ENCODE measurements around the gene AVEN. TPM values are rescaled to one million over a fixed set of nuclear protein-coding genes. Genes with fewer than 3 reads are reported as not detected.

Gene AVEN
- total RNA-seq, 1 donor from 2014 or later: 17.3 TPM

GRCh38 chr15:33848011-33848410, 191.0 kb downstream of the AVEN start:
- intact Hi-C loops (cut with DNase I): no loop called here
- Histone ChIP-seq H3K27me3 (no peaks in the 10 kb centered on the region), H3K9me3 (no peaks in the 10 kb centered on the region), H3K4me3 (no peak overlapping the region), H3K27ac (no peak overlapping the region), H3K4me1 (no peaks in the 10 kb centered on the region), H3K36me3 (no peaks in the 10 kb centered on the region)
- DNase-seq (ENCODE audit: low spot score in 2 of 2): no peak
- no peak for TF ChIP-seq CTCF (IDR thresholded peaks at IDR 0.05)

- Histone ChIP-seq H3K4me1 (no peaks in the 10 kb centered on the region), H3K27me3 (no peaks in the 10 kb centered on the region), H3K9me3 (no peaks in the 10 kb centered on the region), H3K27ac (no peak overlapping the region), H3K36me3 (no peaks in the 10 kb centered on the region), H3K4me3 (no peak overlapping the region)
- no peak for TF ChIP-seq CTCF (IDR thresholded peaks at IDR 0.05)
- DNase-seq (ENCODE audit: low spot score in 2 of 2): no peak
- intact Hi-C loops (cut with DNase I): no loop called here
Observed at GRCh38 chr15:33846862-33847261, 192.1 kb downstream of the AVEN start.

- Histone ChIP-seq H3K4me3 (no peak overlapping the region), H3K27me3 (no peaks in the 10 kb centered on the region), H3K36me3 (no peaks in the 10 kb centered on the region), H3K9me3 (no peaks in the 10 kb centered on the region), H3K4me1 (no peaks in the 10 kb centered on the region), H3K27ac (no peak overlapping the region)
- TF ChIP-seq CTCF (IDR thresholded peaks at IDR 0.05): no peak
- intact Hi-C loops (cut with DNase I): no loop called here
- DNase-seq (ENCODE audit: low spot score in 2 of 2): no peak
Observed at GRCh38 chr15:33846142-33846541, 192.9 kb downstream of the AVEN start.

- Histone ChIP-seq H3K27me3 (no peaks in the 10 kb centered on the region), H3K27ac (no peak overlapping the region), H3K4me3 (no peak overlapping the region), H3K4me1 (no peaks in the 10 kb centered on the region), H3K9me3 (no peaks in the 10 kb centered on the region), H3K36me3 (no peaks in the 10 kb centered on the region)
- intact Hi-C loops (cut with DNase I): no loop called here
- no peak for DNase-seq (ENCODE audit: low spot score in 2 of 2)
- no peak for TF ChIP-seq CTCF (IDR thresholded peaks at IDR 0.05)
Observed at GRCh38 chr15:33844597-33844996, 194.4 kb downstream of the AVEN start.

GRCh38 chr15:33844186-33844585, 194.8 kb downstream of the AVEN start:
- DNase-seq (ENCODE audit: low spot score in 2 of 2): no peak
- Histone ChIP-seq H3K36me3 (no peaks in the 10 kb centered on the region), H3K27me3 (no peaks in the 10 kb centered on the region), H3K4me3 (no peak overlapping the region), H3K27ac (no peak overlapping the region), H3K4me1 (no peaks in the 10 kb centered on the region), H3K9me3 (no peaks in the 10 kb centered on the region)
- intact Hi-C loops (cut with DNase I): no loop called here
- no peak for TF ChIP-seq CTCF (IDR thresholded peaks at IDR 0.05)

GRCh38 chr15:33840615-33841014, 198.4 kb downstream of the AVEN start:
- Histone ChIP-seq H3K27me3 (no peaks in the 10 kb centered on the region), H3K4me3 (no peak overlapping the region), H3K4me1 (no peaks in the 10 kb centered on the region), H3K36me3 (peaks cover 0 to 2% of the 10 kb centered on the region in 2 donors), H3K9me3 (no peaks in the 10 kb centered on the region), H3K27ac (no peak overlapping the region)
- intact Hi-C loops (cut with DNase I): no loop called here
- no peak for DNase-seq (ENCODE audit: low spot score in 2 of 2)
- no peak for TF ChIP-seq CTCF (IDR thresholded peaks at IDR 0.05)
